GM19467 (cell line): ENCODE results near the gene TFCP2L1.

Experiments
- ATAC-seq: cut with Tn5 transposase; IDR thresholded peaks from one replicate; pipeline ENCODE4 v1.9.1; 2021; ENCODE audit warnings: mild to moderate bottlenecking, moderate library complexity; ENCODE audit not compliant: unreplicated experiment

The TFCP2L1 gene

DNA sequence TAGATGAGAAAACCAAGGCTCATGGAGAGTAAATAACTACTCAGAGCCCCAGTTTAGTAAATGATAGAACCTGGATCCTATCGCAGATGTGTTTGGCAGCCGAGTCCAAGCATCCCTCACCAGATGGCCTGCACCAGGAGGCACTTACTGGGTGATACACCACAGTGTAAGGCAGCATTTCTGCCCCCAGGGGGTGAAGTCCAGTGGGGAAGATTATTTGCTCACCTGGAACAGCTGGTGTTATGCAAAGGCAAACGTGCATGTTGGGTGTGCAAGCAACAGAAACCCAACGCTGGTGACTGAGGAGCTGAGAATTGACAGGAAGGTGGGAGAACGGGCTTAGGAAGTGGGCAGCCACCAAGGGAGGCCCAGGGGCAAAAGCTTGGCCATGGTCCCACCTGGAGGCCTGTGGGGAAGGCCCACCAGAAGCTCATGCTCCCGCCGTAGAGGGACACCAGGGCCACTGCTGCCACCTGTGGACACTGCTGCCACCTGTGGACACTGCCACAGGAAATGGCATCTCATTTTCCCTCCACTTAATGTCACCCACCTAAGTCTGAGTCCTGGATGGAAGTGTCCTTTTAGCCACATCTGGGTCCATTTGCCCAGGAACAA, 100.6 kb downstream of the TFCP2L1 start:
- no peak for ATAC-seq

DNA sequence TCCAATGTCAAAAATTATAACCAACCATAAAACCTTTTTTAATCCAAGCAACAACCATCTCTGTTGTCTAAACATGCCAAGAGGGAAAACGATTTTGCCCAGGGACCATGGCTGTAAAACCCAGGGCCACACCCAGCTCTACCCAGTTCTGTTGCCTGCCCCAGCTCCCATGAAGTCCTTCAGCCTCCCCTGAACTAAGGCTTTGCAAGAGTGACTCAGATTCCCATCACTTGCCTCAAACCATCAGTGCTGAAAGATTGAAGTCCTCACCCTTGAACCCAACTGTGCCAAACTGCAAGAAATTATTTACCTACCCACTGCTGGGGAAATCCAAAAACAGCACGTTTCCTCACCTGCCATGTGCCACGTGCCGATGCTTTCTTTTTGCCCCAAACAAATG, 102.5 kb downstream of the TFCP2L1 start:
- no peak for ATAC-seq

DNA sequence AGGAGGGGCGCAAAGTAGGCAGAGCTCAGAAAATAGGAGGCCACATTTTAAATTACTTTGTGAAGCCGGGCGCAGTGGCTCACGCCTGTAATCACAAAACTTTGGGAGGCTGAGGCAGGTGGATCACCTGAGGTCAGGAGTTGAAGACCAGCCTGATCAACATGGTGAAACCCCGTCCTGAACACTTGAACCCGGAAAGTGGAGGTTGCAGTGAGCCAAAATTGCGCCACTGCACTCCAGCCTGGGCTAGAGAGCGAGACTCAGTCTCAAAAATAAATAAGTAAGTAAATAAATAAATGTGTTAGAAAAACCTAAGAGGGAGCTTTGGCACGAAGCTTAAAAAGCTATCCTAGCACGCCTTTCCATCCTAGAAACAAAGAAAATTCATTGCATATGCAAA, 105.5 kb downstream of the TFCP2L1 start:
- ATAC-seq = no peak

DNA sequence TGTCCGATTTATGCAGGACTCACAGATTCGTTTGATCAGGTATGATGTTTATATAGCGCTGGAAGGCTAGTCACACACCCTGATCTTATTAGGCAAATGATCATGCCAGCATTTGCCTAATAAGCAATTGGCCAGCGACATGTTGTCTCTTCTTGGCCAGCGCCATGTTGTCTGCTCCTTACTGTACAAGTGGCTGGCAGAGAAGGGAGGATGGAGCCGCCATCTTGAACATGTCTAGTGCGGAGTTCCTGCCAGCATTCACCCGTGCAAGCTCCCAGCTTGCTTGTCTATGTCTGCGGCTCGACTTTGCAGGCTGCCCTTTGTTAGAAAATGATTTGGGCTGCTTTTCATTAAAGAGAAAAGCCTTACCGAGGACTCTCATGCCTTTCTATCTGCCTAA, 106.3 kb downstream of the TFCP2L1 start:
- ATAC-seq = no peak

DNA sequence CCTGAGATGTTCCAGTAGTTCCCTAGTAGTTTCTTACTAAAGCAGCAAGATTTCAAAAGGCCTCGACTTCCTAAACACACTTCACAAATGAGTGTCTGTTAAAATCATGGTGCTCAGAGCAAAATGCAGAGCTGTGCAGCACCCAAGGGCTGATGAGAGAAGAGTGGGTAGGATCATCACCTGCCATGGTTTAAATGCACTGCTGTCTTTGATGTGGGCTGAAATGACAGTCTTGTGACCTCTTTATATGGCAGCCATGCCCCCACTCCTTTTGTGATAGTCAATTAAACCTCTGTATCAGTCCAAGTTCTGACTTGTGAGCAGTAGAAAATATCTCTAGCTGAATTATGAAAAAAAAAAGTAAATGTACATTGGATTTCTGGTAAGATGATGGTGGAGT, 107.1 kb downstream of the TFCP2L1 start:
- no peak for ATAC-seq

DNA sequence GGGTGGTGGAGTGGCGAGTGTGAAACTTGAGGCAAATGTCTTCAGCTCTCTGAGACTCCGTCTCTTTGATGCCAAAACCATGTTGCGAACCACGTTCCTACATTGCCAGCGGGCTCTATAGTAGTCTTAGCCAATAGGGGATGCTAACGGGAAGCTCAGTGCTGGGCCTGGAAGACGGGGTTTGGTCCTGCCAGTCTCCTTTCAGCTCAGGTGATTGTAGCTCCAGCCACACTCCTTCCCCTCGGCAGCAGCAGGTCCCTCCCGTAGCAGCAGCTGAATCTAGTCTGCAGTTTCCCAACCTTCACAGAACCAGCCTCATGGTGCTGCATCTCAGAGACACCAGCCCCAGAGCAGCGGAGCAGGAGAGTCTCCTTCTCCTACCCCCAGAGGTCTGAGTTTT, 109.7 kb downstream of the TFCP2L1 start:
- ATAC-seq = no peak

DNA sequence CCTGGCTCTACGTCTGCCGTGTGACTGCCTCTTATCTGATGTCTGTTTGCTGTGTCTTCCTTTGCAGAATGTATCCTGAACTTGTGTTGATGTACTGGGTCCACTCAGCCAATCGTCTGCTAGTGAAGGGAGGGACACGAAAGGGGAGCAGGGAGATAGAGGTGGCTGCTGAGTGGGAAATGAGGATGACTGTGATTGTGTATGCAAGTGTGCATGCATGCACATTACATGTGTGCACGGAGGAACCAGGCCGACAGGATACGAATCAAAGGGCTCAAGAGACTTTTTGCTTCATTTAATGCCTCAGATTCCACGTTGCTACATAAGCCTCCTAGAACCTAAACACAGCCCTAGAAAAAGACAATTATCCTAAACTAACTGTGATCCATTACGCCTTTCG, 111.2 kb downstream of the TFCP2L1 start:
- no peak for ATAC-seq

DNA sequence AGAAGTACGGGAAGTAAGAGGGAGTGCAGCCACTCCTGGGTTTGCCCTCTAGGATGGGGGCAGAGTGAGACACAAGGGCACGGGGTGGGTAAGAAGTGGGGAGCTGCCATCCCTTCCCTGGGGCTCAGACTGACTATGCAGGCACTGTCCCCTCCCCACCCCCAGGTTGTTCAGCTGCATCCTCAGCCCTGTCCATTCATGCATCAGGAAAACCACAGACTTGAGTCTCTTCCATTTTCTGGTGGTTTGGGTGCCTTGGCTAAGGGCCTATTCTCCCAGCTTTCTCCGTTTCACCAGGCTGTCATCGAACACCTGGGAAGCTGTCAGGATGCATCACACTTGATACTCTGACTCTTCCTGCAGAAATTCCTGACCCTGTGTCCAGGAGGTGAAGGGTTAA, 111.9 kb downstream of the TFCP2L1 start:
- no peak for ATAC-seq

DNA sequence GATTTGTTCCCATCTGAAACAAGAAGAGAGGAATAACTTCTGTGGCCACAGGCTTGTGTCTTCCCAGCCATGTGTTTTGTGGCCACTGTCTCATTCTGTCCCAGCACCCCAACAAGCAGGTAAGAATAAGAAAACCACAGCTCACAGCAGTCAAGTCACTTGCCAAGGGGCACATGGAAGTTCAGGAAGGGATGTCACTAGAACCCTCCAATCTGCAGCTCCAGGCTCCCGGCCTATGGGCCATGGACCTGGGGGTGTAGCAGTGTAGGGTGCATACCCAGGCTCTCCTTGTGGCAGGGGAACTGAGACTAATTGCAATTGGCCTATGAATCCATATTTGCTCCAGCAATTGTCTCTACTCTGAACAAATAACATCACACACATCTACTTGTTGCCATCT, 112.5 kb downstream of the TFCP2L1 start:
- no peak for ATAC-seq

DNA sequence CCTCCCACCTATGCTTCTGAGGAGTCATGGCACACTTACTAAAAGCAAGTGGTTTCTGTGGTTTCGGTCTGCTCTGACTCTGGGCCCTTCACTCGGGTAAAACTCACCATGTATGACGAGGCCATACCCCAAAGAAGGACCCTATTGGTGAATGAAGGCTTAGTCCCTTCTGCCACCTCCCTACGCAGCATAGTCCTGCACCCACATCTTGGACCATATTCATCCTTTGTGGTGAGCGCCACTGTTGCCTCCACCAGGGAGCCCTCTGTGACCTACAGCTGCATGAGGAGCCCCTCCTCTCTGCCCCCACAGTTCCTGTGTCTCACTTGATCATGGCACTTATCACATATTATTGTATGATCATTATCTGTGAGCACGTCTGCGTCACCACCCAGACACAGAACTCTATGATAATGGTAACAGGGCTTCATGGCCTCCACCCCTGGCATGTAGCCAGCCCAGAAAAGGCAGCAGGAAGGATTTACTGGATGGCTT, 113.3 kb downstream of the TFCP2L1 start:
- ATAC-seq = no peak

DNA sequence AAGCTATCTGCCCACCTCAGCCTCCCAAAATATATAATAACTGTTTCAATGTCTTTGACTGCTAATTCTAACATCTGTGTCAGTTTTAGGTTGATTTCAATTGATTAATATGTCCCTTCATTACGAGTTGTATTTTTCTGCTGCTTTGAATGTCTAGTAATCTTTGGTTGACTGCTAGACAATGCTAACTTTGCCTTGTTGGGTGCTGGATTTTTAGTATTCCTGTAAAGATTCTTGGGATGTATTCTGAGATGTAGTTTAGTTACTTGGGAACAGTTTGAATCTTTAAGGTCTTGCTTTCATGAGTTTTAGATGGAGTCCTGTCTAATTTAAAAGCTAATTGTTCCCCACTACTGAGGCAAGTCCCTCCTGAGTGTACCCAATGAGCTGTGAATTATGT, 114.4 kb downstream of the TFCP2L1 start:
- ATAC-seq = no peak

DNA sequence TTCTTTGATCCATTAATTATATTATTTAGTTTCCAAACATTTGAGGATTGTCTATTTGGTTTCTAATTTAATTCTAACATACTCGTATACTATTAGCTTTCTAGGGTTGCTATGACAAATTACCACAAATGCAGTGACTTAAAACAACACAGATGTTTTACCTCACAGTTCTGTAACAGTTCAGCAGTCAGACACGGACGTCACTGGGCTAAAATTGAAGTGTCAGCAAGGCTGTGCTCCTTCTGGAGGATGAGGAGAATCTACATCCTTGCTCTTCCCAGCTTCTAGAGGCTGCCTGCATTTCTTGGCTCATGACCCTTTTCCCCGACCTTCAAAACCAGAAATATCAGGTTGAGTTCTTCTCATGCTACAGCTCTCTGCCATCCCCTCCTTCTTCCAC, 117.6 kb downstream of the TFCP2L1 start:
- no peak for ATAC-seq
